Prostate gland (tissue), 2 donors: Measurements from ENCODE around the gene C9orf43. TPM values are rescaled to one million over a fixed set of nuclear protein-coding genes. Genes with fewer than 3 reads are reported as not detected.

ENCODE experiments used
- DNase-seq: peaks from one replicate; pipeline ENCODE4 v3.0.0-alpha.2; 2019; ENCODE audit warnings: low spot score
- H3K27ac ChIP-seq, 2 donors: fragments of 200-600 bp; sonication (generic); 2 replicates each; pipeline ENCODE4 v1.5.1; 2017 to 2019
- H3K27me3 ChIP-seq: fragments of 200-600 bp; sonication (generic); replicated peaks from 2 replicates; pipeline ENCODE4 v1.5.1; 2019; ENCODE audit not compliant: insufficient read depth
- H3K36me3 ChIP-seq, 2 donors: fragments of 200-600 bp; sonication (generic); 1 replicate in 1 of 2; 2 replicates in 1 of 2; pipeline versions ENCODE4 v1.5.1 to v1.8.1; 2017 to 2019
- H3K4me1 ChIP-seq: fragments of 200-600 bp; sonication (generic); replicated peaks from 2 replicates; pipeline ENCODE4 v1.5.1; 2019
- H3K4me3 ChIP-seq, 2 donors: fragments of 200-600 bp; sonication (generic); 2 replicates each; pipeline ENCODE4 v1.5.1; 2017 to 2019
- H3K9me3 ChIP-seq: fragments of 200-600 bp; sonication (generic); 2 replicates; pipeline ENCODE4 v1.5.1; 2017
- POLR2A ChIP-seq: fragments of 450-650 bp; IDR thresholded peaks from one replicate; pipeline ENCODE4 v1.6.1; 2016; ENCODE audit warnings: antibody characterized with exemption, mild to moderate bottlenecking
- POLR2AphosphoS5 ChIP-seq: sonication (generic); formaldehyde crosslinking; IDR thresholded peaks from one replicate; pipeline ENCODE4 v1.6.1; 2017; ENCODE audit warnings: antibody characterized with exemption
- WGBS: methylation state at CpG from one replicate; pipeline ENCODE4 v1.1.5; 2018; 5-methylcytosine and 5-hydroxymethylcytosine counted together
- intact Hi-C: fragments of 100-400 bp; cut with DNase I; formaldehyde crosslinking; loops from one replicate; pipeline ENCODE4 v1.14.2; 2022
- total RNA-seq, 2 donors: library from RNA; depleted of rRNA; stranded (reverse); fragments of >200 nt; gene quantifications; one replicate each; pipeline ENCODE4 v1.1.0, GENCODE V29; 2016
- TF ChIP-seq, protein P1 (sequence below), 4 experiments: fragments of 200-600 bp in 2 of 4; fragments of 450-650 bp in 2 of 4; sonication (generic) in 2 of 4; IDR thresholded peaks; 1 replicate in 3 of 4; 2 replicates in 1 of 4; pipeline ENCODE4 v1.5.1; 2016 to 2019; ENCODE audit warnings: antibody characterized with exemption in 4 of 4, mild to moderate bottlenecking in 2 of 4, moderate library complexity in 2 of 4

Gene C9orf43
- total RNA-seq, 2 donors from 2014 or later = 3.7 to 11.0 TPM

DNA sequence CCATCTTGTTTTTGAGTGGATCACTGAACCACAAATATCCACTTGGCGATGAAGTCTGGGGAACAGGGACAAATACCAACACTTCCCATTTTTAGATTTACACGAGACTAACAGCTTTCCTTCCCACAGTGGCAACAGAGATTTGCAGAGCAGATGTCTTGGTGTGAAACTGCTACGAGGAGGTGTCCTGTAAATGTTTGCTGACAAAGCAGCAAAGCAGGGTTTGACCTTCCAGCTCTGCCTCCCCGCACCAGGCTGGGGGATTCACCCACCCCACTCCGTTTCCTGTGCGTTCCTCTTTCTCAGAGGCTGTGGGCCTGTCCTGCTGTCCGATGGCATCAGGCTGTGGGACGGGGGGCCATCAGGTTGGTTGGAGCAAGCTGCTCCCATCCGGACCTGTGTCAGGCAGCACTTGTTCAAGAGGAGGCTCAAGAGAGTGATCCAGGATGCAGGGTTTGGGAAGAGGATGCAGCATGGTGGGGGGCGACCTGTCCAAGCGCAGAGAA, 52.3 kb downstream of the C9orf43 start:
- Histone ChIP-seq H3K9me3 (no peaks in the 10 kb centered on the region), H3K27ac (no peak overlapping the region), H3K27me3 (no peaks in the 10 kb centered on the region), H3K4me3 (no peak overlapping the region), H3K36me3 (no peaks in the 10 kb centered on the region), H3K4me1 (no peaks in the 10 kb centered on the region)
- no peak for DNase-seq
- intact Hi-C loops = loop anchor here (5.0 kb wide), 1 partner anchor 119 kb away; no protein-coding TSS in a partner anchor
- 90% methylated on average over 11 of the region's 11 CpGs for WGBS
- no peak for TF ChIP-seq POLR2AphosphoS5
- TF ChIP-seq, protein P1, sequence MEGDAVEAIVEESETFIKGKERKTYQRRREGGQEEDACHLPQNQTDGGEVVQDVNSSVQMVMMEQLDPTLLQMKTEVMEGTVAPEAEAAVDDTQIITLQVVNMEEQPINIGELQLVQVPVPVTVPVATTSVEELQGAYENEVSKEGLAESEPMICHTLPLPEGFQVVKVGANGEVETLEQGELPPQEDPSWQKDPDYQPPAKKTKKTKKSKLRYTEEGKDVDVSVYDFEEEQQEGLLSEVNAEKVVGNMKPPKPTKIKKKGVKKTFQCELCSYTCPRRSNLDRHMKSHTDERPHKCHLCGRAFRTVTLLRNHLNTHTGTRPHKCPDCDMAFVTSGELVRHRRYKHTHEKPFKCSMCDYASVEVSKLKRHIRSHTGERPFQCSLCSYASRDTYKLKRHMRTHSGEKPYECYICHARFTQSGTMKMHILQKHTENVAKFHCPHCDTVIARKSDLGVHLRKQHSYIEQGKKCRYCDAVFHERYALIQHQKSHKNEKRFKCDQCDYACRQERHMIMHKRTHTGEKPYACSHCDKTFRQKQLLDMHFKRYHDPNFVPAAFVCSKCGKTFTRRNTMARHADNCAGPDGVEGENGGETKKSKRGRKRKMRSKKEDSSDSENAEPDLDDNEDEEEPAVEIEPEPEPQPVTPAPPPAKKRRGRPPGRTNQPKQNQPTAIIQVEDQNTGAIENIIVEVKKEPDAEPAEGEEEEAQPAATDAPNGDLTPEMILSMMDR (IDR thresholded peaks at IDR 0.05) = no peak
- no peak for TF ChIP-seq POLR2A

DNA sequence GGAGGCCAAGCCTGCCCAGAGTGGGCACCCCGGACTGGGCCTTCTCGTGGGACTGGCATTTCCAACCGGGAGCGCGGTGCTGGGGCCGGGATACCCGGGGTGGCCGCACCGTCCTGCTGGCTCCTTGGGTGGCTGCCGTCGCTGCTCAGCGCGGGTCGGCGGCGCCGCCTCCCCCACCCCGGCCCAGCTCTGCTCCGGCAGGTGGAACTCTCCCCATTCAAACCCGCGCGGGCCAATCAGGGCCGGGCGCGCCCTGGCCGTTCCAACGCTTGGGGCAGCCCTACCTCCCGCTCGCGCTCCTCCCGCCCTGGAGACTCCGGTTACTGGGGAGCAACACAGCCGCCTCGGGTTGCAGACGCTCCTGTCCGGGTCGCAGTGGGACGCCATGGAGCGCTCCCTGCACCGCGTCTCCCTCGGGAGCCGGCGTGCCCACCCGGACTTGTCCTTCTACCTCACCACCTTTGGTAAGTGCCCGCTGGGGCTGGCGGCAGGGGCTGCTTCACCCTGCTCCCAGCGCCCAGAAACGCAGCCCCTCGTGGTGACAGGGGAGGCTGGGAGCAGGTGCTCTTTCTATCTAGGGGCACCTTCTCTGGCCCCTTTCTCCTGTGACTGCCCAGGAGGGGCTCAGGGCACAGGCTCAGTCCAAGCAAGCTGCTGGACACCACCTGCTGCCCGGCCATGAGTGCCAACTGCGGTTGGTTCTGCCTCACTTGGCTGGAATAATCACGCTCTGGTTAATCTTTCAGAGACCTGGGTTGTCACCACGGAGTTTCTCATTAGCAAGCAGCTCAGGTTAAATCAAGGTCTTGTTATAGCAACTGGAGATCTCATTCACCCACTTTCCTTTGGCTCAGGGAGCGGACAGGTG, 53.1 kb downstream of the C9orf43 start, which contains the start of gene RGS3:
Gene RGS3, plus strand, starts transcription at position 310 of the 868 bp plus-strand sequence. Its CDS starts 76 bp downstream, at position 386.
- no peaks in the 10 kb centered on the region for H3K4me1 ChIP-seq
- DNase-seq = peak; percentile 58
- TF ChIP-seq, protein P1 (IDR thresholded peaks at IDR 0.05) = peak in 3 of 4 experiments; percentile 22 to 47 (median 37)
- peak; percentile 40 for TF ChIP-seq POLR2A
- TF ChIP-seq POLR2AphosphoS5 = no peak
- WGBS = 18% methylated on average over 52 of the region's 55 CpGs
- H3K36me3 ChIP-seq = no peaks in the 10 kb centered on the region
- H3K27ac ChIP-seq = no peak within 1 kb of the TSS
- no peaks in the 10 kb centered on the region for H3K27me3 ChIP-seq
- intact Hi-C loops = loop anchor here (5.0 kb wide), 1 partner anchor 119 kb away; no protein-coding TSS in a partner anchor
- H3K9me3 ChIP-seq = no peaks in the 10 kb centered on the region
- H3K4me3 ChIP-seq = peak within 1 kb of the TSS; percentile 15 to 25

DNA sequence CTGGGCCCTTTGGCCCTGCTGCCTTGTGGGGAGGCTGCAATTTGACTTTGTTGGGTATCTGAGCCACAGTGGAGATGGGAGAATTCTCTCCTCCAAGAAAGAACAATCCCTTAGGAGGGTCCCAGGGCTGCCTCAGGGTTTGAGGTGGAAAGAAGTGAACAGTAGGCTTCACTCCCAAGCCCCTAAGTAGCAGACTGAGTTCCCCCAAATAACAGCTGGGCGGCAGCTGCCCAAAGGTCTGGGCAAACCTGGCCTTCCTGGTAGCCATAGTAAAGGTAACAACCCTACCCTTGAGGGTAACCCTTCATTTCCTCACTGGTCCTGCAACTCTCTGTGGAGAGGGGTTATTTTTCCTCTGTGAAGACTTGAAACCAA, 53.7 kb downstream of the C9orf43 start:
- no peak for TF ChIP-seq POLR2AphosphoS5
- no peak for TF ChIP-seq POLR2A
- Histone ChIP-seq H3K4me1 (no peaks in the 10 kb centered on the region), H3K4me3 (no peak overlapping the region), H3K36me3 (no peaks in the 10 kb centered on the region), H3K27ac (no peak overlapping the region), H3K9me3 (no peaks in the 10 kb centered on the region), H3K27me3 (no peaks in the 10 kb centered on the region)
- DNase-seq = no peak
- WGBS = 70% methylated on average over 1 of the region's 1 CpG
- intact Hi-C loops = loop anchor here (5.0 kb wide), 1 partner anchor 118 kb away; no protein-coding TSS in a partner anchor

DNA sequence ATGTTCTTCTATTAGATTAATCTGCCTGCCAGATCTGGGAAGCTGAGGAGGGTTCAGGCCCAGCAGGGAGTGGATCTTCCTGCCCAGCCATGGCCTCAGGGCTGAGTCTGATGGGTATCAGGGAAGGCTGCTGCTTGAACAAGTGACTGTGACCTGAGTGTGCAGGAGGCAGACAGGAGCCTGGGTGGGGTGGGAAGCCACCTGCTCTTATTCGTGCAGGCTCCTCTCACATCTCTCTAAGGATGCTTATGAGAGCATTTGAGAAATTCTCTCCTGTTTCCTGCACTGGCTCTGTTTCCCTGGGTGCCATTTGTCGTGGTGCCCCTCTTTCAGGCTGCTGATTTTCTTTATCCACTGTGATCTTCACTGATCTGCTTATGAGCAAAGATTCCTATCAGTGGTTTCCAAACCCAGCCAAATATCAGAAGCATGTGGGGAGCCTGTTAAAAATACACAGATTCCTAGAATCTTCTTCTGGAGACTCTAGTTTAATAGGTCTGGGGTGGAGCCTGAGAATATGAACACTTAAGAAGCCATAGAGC, 55.1 kb downstream of the C9orf43 start:
- no peaks in the 10 kb centered on the region for H3K4me1 ChIP-seq
- H3K27ac ChIP-seq = no peak overlapping the region
- no peak overlapping the region for H3K4me3 ChIP-seq
- DNase-seq = no peak
- no peaks in the 10 kb centered on the region for H3K9me3 ChIP-seq
- 45% methylated on average over 2 of the region's 2 CpGs for WGBS
- H3K36me3 ChIP-seq = no peaks in the 10 kb centered on the region
- no peak for TF ChIP-seq POLR2AphosphoS5
- TF ChIP-seq, protein P1 (IDR thresholded peaks at IDR 0.05) = no peak
- no peak for TF ChIP-seq POLR2A
- H3K27me3 ChIP-seq = no peaks in the 10 kb centered on the region
- intact Hi-C loops = no loop called here

DNA sequence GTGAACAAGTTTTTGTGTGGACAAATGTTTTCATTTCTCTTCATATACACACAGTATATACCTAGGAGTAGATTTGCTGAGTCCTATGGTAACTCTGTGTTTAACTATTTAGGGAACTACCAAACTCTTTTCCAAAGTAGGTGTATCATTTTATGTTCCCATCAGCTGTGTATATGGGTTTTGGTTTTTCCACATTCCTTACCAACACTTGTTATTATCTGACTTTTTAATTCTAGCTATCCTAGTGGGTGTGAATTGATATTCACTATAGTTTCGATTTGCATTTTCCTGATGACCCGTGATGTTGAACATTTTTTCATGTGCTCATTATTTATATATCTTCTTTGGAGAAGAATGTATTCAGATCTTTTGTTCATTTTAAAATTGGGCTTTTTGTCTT, 56.6 kb downstream of the C9orf43 start:
- Histone ChIP-seq H3K4me3 (no peak overlapping the region), H3K27ac (no peak overlapping the region), H3K36me3 (no peaks in the 10 kb centered on the region), H3K4me1 (no peaks in the 10 kb centered on the region), H3K27me3 (no peaks in the 10 kb centered on the region), H3K9me3 (no peaks in the 10 kb centered on the region)
- intact Hi-C loops = no loop called here
- TF ChIP-seq, protein P1 (IDR thresholded peaks at IDR 0.05) = no peak
- no peak for TF ChIP-seq POLR2AphosphoS5
- TF ChIP-seq POLR2A = no peak
- 98% methylated on average over 2 of the region's 2 CpGs for whole genome bisulfite sequencing
- DNase-seq = no peak
